Neural cell (in vitro differentiated cells): Measurements from ENCODE around the gene PPM1H. TPM values are rescaled to one million over a fixed set of nuclear protein-coding genes. Genes with fewer than 3 reads are reported as not detected.

Experiments used
- H2AFZ ChIP-seq: fragments of 200-600, 300-800 bp; sonication (generic), shearing (Covaris generic); 2 replicates; pipeline ENCODE4 v1.6.0; 2014; ENCODE audit warnings: low read depth, mild to moderate bottlenecking, antibody characterized with exemption, low read length, moderate library complexity
- H3F3A ChIP-seq: fragments of 200-600 bp; shearing (Covaris generic); 2 replicates; pipeline ENCODE4 v1.6.1; 2016; ENCODE audit warnings: mild to moderate bottlenecking, moderate library complexity, mixed read lengths, antibody characterized with exemption, low read length; ENCODE audit not compliant: insufficient read depth, poor library complexity, severe bottlenecking
- H3K27ac ChIP-seq: fragments of 200-600, 300-800 bp; sonication (generic), shearing (Covaris generic); 2 replicates; pipeline ENCODE4 v1.5.1; 2014; ENCODE audit warnings: mild to moderate bottlenecking, low read length, moderate library complexity
- H3K27me3 ChIP-seq: fragments of 300-800, 200-600 bp; sonication (generic), shearing (Covaris generic); 2 replicates; pipeline ENCODE4 v1.6.0; 2014; ENCODE audit warnings: mild to moderate bottlenecking, low read depth, low read length, moderate library complexity; ENCODE audit not compliant: insufficient read depth
- H3K36me3 ChIP-seq: fragments of 300-800, 200-600 bp; sonication (generic), shearing (Covaris generic); 2 replicates; pipeline ENCODE4 v1.5.1; 2014; ENCODE audit warnings: mild to moderate bottlenecking, antibody characterized with exemption, low read length, moderate library complexity; ENCODE audit not compliant: insufficient read depth
- H3K4me2 ChIP-seq: fragments of 300-800, 200-600 bp; sonication (generic), shearing (Covaris generic); 2 replicates; pipeline ENCODE4 v1.6.0; 2014; ENCODE audit warnings: mild to moderate bottlenecking, low read length
- H3K4me3 ChIP-seq: fragments of 300-800, 200-600 bp; sonication (generic), shearing (Covaris generic); 2 replicates; pipeline ENCODE4 v1.5.1; 2014; ENCODE audit warnings: mild to moderate bottlenecking, low read length, moderate library complexity
- H3K79me2 ChIP-seq: fragments of 200-600 bp; shearing (Covaris generic); replicated peaks from 2 replicates; pipeline ENCODE4 v1.6.0; 2014; ENCODE audit warnings: mild to moderate bottlenecking, low read length, moderate library complexity; ENCODE audit not compliant: insufficient read depth
- H3K9ac ChIP-seq: fragments of 300-800, 200-600 bp; sonication (generic), shearing (Covaris generic); 2 replicates; pipeline ENCODE4 v1.6.1; 2016; ENCODE audit warnings: mild to moderate bottlenecking, low read length, mixed read lengths
- H3K9me2 ChIP-seq: fragments of 200-600 bp; shearing (Covaris generic); 2 replicates; pipeline ENCODE4 v1.6.1; 2016; ENCODE audit warnings: mild to moderate bottlenecking, low read length, mixed read lengths; ENCODE audit not compliant: insufficient read depth
- H3K9me3 ChIP-seq: fragments of 200-600, 300-800 bp; sonication (generic), shearing (Covaris generic); 2 replicates; pipeline ENCODE4 v1.6.1; 2016; ENCODE audit warnings: mild to moderate bottlenecking, mixed run types, low read length, moderate library complexity, mixed read lengths
- H4K20me1 ChIP-seq: fragments of 200-600 bp; shearing (Covaris generic); 2 replicates; pipeline ENCODE4 v1.6.1; 2016; ENCODE audit warnings: mild to moderate bottlenecking, mixed run types; ENCODE audit not compliant: insufficient read depth
- EP300 ChIP-seq: fragments of 450-650 bp; conservative IDR thresholded peaks from 2 replicates; pipeline ENCODE4 v1.6.1; 2014; ENCODE audit warnings: antibody characterized with exemption, mild to moderate bottlenecking, moderate library complexity; ENCODE audit not compliant: poor library complexity, severe bottlenecking
- EZH2 ChIP-seq: fragments of 200-600, 300-800 bp; shearing (Covaris generic), sonication (generic); IDR thresholded peaks from 2 replicates; pipeline ENCODE4 v1.6.1; 2014; ENCODE audit warnings: antibody characterized with exemption, low read length, borderline replicate concordance, mild to moderate bottlenecking; ENCODE audit not compliant: insufficient read depth, poor library complexity, severe bottlenecking
- MXI1 ChIP-seq: fragments of 450-650 bp; conservative IDR thresholded peaks from 2 replicates; pipeline ENCODE4 v1.6.1; 2014; ENCODE audit warnings: antibody characterized with exemption, mild to moderate bottlenecking; ENCODE audit not compliant: poor library complexity, severe bottlenecking
- POLR2AphosphoS5 ChIP-seq: IDR thresholded peaks from 2 replicates; pipeline ENCODE4 v1.6.1; 2012
- RAD21 ChIP-seq: fragments of 450-650 bp; conservative IDR thresholded peaks from 2 replicates; pipeline ENCODE4 v1.6.1; 2014; ENCODE audit warnings: antibody characterized with exemption, mild to moderate bottlenecking, moderate library complexity
- SMC3 ChIP-seq: fragments of 450-650 bp; conservative IDR thresholded peaks from 2 replicates; pipeline ENCODE4 v1.6.1; 2014; ENCODE audit warnings: antibody characterized with exemption, mild to moderate bottlenecking, moderate library complexity; ENCODE audit not compliant: poor library complexity
- TAF1 ChIP-seq: IDR thresholded peaks from 2 replicates; pipeline ENCODE4 v1.6.1; 2012; ENCODE audit warnings: low read depth
- polyA plus RNA-seq: library from polyadenylated mRNA; depleted of rRNA; stranded (reverse); fragments of >200 nt; gene quantifications from 2 replicates; pipeline ENCODE4 v1.2.3, GENCODE V29; 2014
- TF ChIP-seq, protein P1 (sequence below): fragments of 450-650 bp; IDR thresholded peaks from 2 replicates; pipeline ENCODE4 v1.5.1; 2014; ENCODE audit warnings: antibody characterized with exemption, mild to moderate bottlenecking, moderate library complexity; ENCODE audit not compliant: poor library complexity, severe bottlenecking
- TF ChIP-seq, protein P2 (sequence below): IDR thresholded peaks from 2 replicates; pipeline ENCODE4 v1.6.1; 2012; ENCODE audit warnings: borderline replicate concordance

The PPM1H gene
- polyA plus RNA-seq, 1 donor from 2014 or later = 3.9 TPM

DNA sequence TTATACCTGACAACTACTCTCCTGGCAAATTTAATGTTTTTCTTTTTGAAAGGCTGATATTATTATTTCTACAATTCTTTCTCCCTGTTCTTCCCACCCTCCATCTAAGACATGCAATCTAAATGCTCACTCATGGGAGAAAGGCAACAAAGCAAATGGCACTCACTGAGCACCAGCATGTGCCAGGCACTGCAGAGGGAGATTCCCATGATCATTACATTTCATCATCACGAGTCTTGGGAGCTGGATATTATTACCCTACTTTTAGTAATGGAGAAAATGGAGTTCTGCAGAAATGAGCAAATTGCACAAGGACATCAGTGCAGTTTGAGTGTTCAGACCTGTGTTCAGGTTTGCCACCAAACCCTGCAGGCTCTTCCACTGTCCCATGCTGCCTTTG lies 27.9 kb downstream of the PPM1H start:
- Histone ChIP-seq H3K9ac (no peak overlapping the region), H3K4me2 (no peak overlapping the region), H3K27ac (no peak overlapping the region)

DNA sequence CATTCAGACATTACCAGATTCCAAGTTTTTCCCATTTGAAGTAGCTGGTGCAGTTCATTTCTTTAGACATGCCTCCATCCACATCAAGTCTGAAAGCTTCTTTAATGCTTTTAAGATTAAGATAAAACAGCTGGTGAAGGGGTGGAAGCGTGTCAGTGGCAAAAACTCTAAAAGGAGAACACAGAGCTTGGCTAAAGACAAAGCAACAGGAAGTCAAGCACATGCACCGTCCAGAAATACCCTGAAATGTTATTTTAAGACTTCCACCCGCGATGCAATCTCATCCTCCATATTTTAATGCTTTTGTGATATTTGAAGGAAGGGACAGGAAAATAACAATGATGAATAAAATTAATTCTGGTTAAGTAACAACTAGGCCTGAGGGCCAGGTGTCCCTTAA lies 31.8 kb downstream of the PPM1H start:
- H3F3A ChIP-seq = no peaks in the 10 kb centered on the region
- no peaks in the 10 kb centered on the region for H3K27me3 ChIP-seq
- H3K4me2 ChIP-seq = no peak overlapping the region
- H3K36me3 ChIP-seq = no peaks in the 10 kb centered on the region
- H3K4me3 ChIP-seq = no peak overlapping the region
- H3K27ac ChIP-seq = no peak overlapping the region
- no peaks in the 10 kb centered on the region for H3K79me2 ChIP-seq
- H3K9me3 ChIP-seq = no peaks in the 10 kb centered on the region
- H3K9ac ChIP-seq = no peak overlapping the region
- H4K20me1 ChIP-seq = no peaks in the 10 kb centered on the region
- H3K9me2 ChIP-seq = no peaks in the 10 kb centered on the region
- no peak overlapping the region for H2AFZ ChIP-seq
- TF ChIP-seq RAD21 (no peak), EZH2 (no peak)

More for the DNA sequence above, 27.9 kb downstream of the PPM1H start:
- H3K79me2 ChIP-seq = no peaks in the 10 kb centered on the region
- no peak overlapping the region for H2AFZ ChIP-seq
- H4K20me1 ChIP-seq = no peaks in the 10 kb centered on the region
- H3F3A ChIP-seq = no peaks in the 10 kb centered on the region
- H3K9me2 ChIP-seq = no peaks in the 10 kb centered on the region
- H3K9me3 ChIP-seq = no peaks in the 10 kb centered on the region
- no peak overlapping the region for H3K4me3 ChIP-seq
- H3K27me3 ChIP-seq = no peaks in the 10 kb centered on the region
- TF ChIP-seq TAF1 = no peak
- no peaks in the 10 kb centered on the region for H3K36me3 ChIP-seq

DNA sequence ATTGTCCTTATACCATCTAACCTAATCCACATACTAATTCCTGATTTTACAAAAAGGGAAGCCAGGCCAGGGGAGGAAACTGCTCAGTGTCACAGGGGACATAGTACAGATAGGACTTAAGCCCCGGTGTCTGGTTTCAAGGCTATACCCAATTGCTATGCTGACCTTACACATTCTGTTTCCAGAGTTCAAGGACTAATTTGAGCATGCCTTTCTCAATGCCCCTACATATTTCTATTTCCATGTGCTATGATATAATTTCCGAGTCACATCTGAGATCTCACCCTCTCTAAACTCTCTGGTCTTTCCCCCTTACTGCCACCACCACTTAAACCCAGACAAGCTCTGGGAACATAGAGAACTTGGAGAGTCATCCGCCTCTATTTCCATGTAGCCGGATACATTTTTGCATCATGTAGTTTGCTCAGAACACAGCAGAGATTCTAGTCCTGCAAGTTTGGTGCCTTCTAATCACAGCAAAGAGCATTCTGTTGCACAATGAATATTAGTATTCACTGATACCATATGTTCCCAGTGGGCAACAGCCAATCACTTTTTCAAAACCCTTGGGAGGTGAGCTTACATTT lies 34.2 kb downstream of the PPM1H start:
- no peak overlapping the region for H2AFZ ChIP-seq
- no peak overlapping the region for H3K27ac ChIP-seq
- H3K4me3 ChIP-seq = no peak overlapping the region
- no peaks in the 10 kb centered on the region for H3K36me3 ChIP-seq
- H3K27me3 ChIP-seq = no peaks in the 10 kb centered on the region
- H3K9me3 ChIP-seq = no peaks in the 10 kb centered on the region
- H3F3A ChIP-seq = no peaks in the 10 kb centered on the region
- H3K9me2 ChIP-seq = no peaks in the 10 kb centered on the region
- no peak overlapping the region for H3K9ac ChIP-seq
- H4K20me1 ChIP-seq = no peaks in the 10 kb centered on the region
- TF ChIP-seq TAF1 = no peak
- TF ChIP-seq EZH2 = no peak
- TF ChIP-seq SMC3 = no peak
- TF ChIP-seq, protein P1, sequence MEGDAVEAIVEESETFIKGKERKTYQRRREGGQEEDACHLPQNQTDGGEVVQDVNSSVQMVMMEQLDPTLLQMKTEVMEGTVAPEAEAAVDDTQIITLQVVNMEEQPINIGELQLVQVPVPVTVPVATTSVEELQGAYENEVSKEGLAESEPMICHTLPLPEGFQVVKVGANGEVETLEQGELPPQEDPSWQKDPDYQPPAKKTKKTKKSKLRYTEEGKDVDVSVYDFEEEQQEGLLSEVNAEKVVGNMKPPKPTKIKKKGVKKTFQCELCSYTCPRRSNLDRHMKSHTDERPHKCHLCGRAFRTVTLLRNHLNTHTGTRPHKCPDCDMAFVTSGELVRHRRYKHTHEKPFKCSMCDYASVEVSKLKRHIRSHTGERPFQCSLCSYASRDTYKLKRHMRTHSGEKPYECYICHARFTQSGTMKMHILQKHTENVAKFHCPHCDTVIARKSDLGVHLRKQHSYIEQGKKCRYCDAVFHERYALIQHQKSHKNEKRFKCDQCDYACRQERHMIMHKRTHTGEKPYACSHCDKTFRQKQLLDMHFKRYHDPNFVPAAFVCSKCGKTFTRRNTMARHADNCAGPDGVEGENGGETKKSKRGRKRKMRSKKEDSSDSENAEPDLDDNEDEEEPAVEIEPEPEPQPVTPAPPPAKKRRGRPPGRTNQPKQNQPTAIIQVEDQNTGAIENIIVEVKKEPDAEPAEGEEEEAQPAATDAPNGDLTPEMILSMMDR = no peak
- TF ChIP-seq POLR2AphosphoS5 = no peak
- TF ChIP-seq, protein P2, sequence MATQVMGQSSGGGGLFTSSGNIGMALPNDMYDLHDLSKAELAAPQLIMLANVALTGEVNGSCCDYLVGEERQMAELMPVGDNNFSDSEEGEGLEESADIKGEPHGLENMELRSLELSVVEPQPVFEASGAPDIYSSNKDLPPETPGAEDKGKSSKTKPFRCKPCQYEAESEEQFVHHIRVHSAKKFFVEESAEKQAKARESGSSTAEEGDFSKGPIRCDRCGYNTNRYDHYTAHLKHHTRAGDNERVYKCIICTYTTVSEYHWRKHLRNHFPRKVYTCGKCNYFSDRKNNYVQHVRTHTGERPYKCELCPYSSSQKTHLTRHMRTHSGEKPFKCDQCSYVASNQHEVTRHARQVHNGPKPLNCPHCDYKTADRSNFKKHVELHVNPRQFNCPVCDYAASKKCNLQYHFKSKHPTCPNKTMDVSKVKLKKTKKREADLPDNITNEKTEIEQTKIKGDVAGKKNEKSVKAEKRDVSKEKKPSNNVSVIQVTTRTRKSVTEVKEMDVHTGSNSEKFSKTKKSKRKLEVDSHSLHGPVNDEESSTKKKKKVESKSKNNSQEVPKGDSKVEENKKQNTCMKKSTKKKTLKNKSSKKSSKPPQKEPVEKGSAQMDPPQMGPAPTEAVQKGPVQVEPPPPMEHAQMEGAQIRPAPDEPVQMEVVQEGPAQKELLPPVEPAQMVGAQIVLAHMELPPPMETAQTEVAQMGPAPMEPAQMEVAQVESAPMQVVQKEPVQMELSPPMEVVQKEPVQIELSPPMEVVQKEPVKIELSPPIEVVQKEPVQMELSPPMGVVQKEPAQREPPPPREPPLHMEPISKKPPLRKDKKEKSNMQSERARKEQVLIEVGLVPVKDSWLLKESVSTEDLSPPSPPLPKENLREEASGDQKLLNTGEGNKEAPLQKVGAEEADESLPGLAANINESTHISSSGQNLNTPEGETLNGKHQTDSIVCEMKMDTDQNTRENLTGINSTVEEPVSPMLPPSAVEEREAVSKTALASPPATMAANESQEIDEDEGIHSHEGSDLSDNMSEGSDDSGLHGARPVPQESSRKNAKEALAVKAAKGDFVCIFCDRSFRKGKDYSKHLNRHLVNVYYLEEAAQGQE = no peak
- TF ChIP-seq MXI1 = no peak
- TF ChIP-seq EP300 = no peak
- TF ChIP-seq RAD21 = no peak
- H3K79me2 ChIP-seq = no peaks in the 10 kb centered on the region
- no peak overlapping the region for H3K4me2 ChIP-seq
